H9 (cell line): Measurements from ENCODE around the gene IQGAP2. TPM values are rescaled to one million over a fixed set of nuclear protein-coding genes. Genes with fewer than 3 reads are reported as not detected.

Source experiments
- DNase-seq: peaks from one replicate; pipeline ENCODE4 v3.0.0-alpha.2; 2017
- H2AFZ ChIP-seq: one replicate; pipeline ENCODE4 v1.6.1; 2013; ENCODE audit warnings: mild to moderate bottlenecking, low read length, control low read depth, moderate library complexity
- H2AK5ac ChIP-seq: 2 replicates; pipeline ENCODE4 v1.6.1; 2013; ENCODE audit warnings: low read length, control low read depth, mixed read lengths; ENCODE audit not compliant: insufficient read length
- H2BK120ac ChIP-seq: one replicate; pipeline ENCODE4 v1.6.1; 2013; ENCODE audit warnings: low read depth, mild to moderate bottlenecking, low read length, control low read depth, inconsistent platforms; ENCODE audit not compliant: poor library complexity, severe bottlenecking
- H2BK12ac ChIP-seq: 2 replicates; pipeline ENCODE4 v1.6.1; 2013; ENCODE audit warnings: low read length, control low read depth, mixed read lengths, low read depth; ENCODE audit not compliant: insufficient read length
- H2BK15ac ChIP-seq: 2 replicates; pipeline ENCODE4 v1.6.1; 2013; ENCODE audit warnings: low read depth, low read length, control low read depth
- H2BK20ac ChIP-seq: one replicate; pipeline ENCODE4 v1.6.1; 2013; ENCODE audit warnings: low read depth, mild to moderate bottlenecking, low read length, control low read depth, inconsistent platforms; ENCODE audit not compliant: poor library complexity, severe bottlenecking
- H2BK5ac ChIP-seq: 2 replicates; pipeline ENCODE4 v1.6.1; 2013; ENCODE audit warnings: low read length, control low read depth, mixed read lengths; ENCODE audit not compliant: insufficient read length
- H3K14ac ChIP-seq: 2 replicates; pipeline ENCODE4 v1.6.1; 2013; ENCODE audit warnings: low read length, control low read depth; ENCODE audit not compliant: insufficient read depth
- H3K18ac ChIP-seq: 2 replicates; pipeline ENCODE4 v1.6.1; 2013; ENCODE audit warnings: low read depth, mild to moderate bottlenecking, mixed read lengths, low read length, control low read depth; ENCODE audit not compliant: insufficient read length
- H3K23ac ChIP-seq: 2 replicates; pipeline ENCODE4 v1.6.1; 2013; ENCODE audit warnings: low read length, control low read depth, mixed read lengths, low read depth; ENCODE audit not compliant: insufficient read length
- H3K23me2 ChIP-seq: 2 replicates; pipeline ENCODE4 v1.6.1; 2013; ENCODE audit warnings: low read depth, mild to moderate bottlenecking, mixed read lengths, low read length, control low read depth; ENCODE audit not compliant: insufficient read length, poor library complexity, severe bottlenecking
- H3K27ac ChIP-seq: 2 replicates; pipeline ENCODE4 v1.5.1; 2013; ENCODE audit warnings: low read length, control low read depth, mixed read lengths, low read depth; ENCODE audit not compliant: insufficient read length
- H3K27me3 ChIP-seq: 2 replicates; pipeline ENCODE4 v1.6.1; 2013; ENCODE audit warnings: low read length, control low read depth, inconsistent platforms; ENCODE audit not compliant: insufficient read depth
- H3K4ac ChIP-seq: 2 replicates; pipeline ENCODE4 v1.6.1; 2013; ENCODE audit warnings: low read depth, mild to moderate bottlenecking, control low read depth, inconsistent platforms, low read length, moderate library complexity
- H3K4me1 ChIP-seq: 2 replicates; pipeline ENCODE4 v1.6.1; 2013; ENCODE audit warnings: low read length, control low read depth, inconsistent platforms; ENCODE audit not compliant: insufficient read depth
- H3K4me2 ChIP-seq: 2 replicates; pipeline ENCODE4 v1.6.1; 2013; ENCODE audit warnings: low read length, control low read depth, mixed read lengths; ENCODE audit not compliant: insufficient read length, insufficient read depth
- H3K56ac ChIP-seq: 2 replicates; pipeline ENCODE4 v1.6.1; 2013; ENCODE audit warnings: low read depth, mild to moderate bottlenecking, mixed read lengths, low read length, control low read depth; ENCODE audit not compliant: insufficient read length
- H3K79me1 ChIP-seq: 2 replicates; pipeline ENCODE4 v1.6.1; 2013; ENCODE audit warnings: low read depth, mild to moderate bottlenecking, moderate library complexity, low read length, control low read depth, inconsistent platforms; ENCODE audit not compliant: insufficient read depth, poor library complexity, severe bottlenecking
- H3K79me2 ChIP-seq: 2 replicates; pipeline ENCODE4 v1.6.1; 2013; ENCODE audit warnings: low read length, control low read depth, inconsistent platforms; ENCODE audit not compliant: insufficient read depth
- H3K9ac ChIP-seq: 2 replicates; pipeline ENCODE4 v1.6.1; 2013; ENCODE audit warnings: low read length, control low read depth, mixed read lengths; ENCODE audit not compliant: insufficient read length; ENCODE audit errors: extremely low read depth
- H3K9me3 ChIP-seq: one replicate; pipeline ENCODE4 v1.6.1; 2013; ENCODE audit warnings: low read depth, low read length, inconsistent platforms; ENCODE audit not compliant: control insufficient read depth
- H3T11ph ChIP-seq: one replicate; pipeline ENCODE4 v1.6.1; 2013; ENCODE audit warnings: mild to moderate bottlenecking, low read length, control low read depth, inconsistent platforms
- H4K20me1 ChIP-seq: one replicate; pipeline ENCODE4 v1.6.1; 2013; ENCODE audit not compliant: control insufficient read depth, insufficient read length, insufficient read depth
- H4K5ac ChIP-seq: 2 replicates; pipeline ENCODE4 v1.6.1; 2013; ENCODE audit warnings: low read depth, mild to moderate bottlenecking, mixed read lengths, low read length, control low read depth; ENCODE audit not compliant: insufficient read length
- H4K8ac ChIP-seq: replicated peaks from 2 replicates; pipeline ENCODE4 v1.6.1; 2013; ENCODE audit warnings: low read length, control low read depth, mixed read lengths, low read depth; ENCODE audit not compliant: insufficient read length
- H4K91ac ChIP-seq: 2 replicates; pipeline ENCODE4 v1.6.1; 2013; ENCODE audit warnings: low read depth, mild to moderate bottlenecking, moderate library complexity, mixed read lengths, low read length, control low read depth; ENCODE audit not compliant: insufficient read length
- H3K27ac Mint-ChIP-seq, 3 experiments: 2 replicates in 2 of 3; 3 replicates in 1 of 3; pipeline ENCODE4 v1.8.0; 2020 to 2021; ENCODE audit warnings: mixed read lengths in 3 of 3, mild to moderate bottlenecking in 1 of 3, moderate library complexity in 1 of 3
- H3K27me3 Mint-ChIP-seq: 2 replicates; pipeline ENCODE4 v1.8.0; 2021; ENCODE audit warnings: low read depth, mild to moderate bottlenecking, moderate library complexity, mixed read lengths
- H3K36me3 Mint-ChIP-seq, 3 experiments: 2 replicates in 2 of 3; 3 replicates in 1 of 3; pipeline ENCODE4 v1.8.0; 2020 to 2021; ENCODE audit warnings: low read depth in 3 of 3, mixed read lengths in 3 of 3; ENCODE audit not compliant: insufficient read depth in 1 of 3
- H3K4me1 Mint-ChIP-seq, 2 experiments: 2 replicates each; pipeline ENCODE4 v1.8.0; 2020; ENCODE audit warnings: mixed read lengths in 2 of 2
- H3K4me3 Mint-ChIP-seq, 2 experiments: 2 replicates in 1 of 2; 3 replicates in 1 of 2; pipeline ENCODE4 v1.8.0; 2020 to 2021; ENCODE audit warnings: mild to moderate bottlenecking in 2 of 2, mixed read lengths in 2 of 2, moderate library complexity in 1 of 2
- H3K9me3 Mint-ChIP-seq, 2 experiments: 2 replicates in 1 of 2; 3 replicates in 1 of 2; pipeline ENCODE4 v1.8.0; 2020; ENCODE audit warnings: mild to moderate bottlenecking in 2 of 2, mixed read lengths in 2 of 2, moderate library complexity in 1 of 2
- CTCF ChIP-seq: fragments of 200-600 bp; sonication (generic); conservative IDR thresholded peaks from 3 replicates; pipeline ENCODE4 v1.8.0; 2021; ENCODE audit warnings: antibody characterized with exemption, mild to moderate bottlenecking
- WGBS: extraction: QIAGEN DNeasy Blood & Tissue Kit; methylation state at CpG from one replicate; pipeline ENCODE4 v1.1.7; 2013; ENCODE audit warnings: missing lambda C conversion rate, low lambda C conversion rate, mixed read lengths; ENCODE audit not compliant: insufficient read length; ENCODE audit errors: extremely low coverage; 5-methylcytosine and 5-hydroxymethylcytosine counted together
- total RNA-seq: library from RNA; stranded (reverse); gene quantifications from 2 replicates; pipeline ENCODE4 v1.2.1, GENCODE V29; 2021

Gene IQGAP2
- total RNA-seq, 1 experiment from 2014 or later: 22.5 TPM

- H3K27me3 ChIP-seq: no peaks in the 10 kb centered on the region
Observed at GRCh38 chr5:76469656-76470290, 66.7 kb downstream of the IQGAP2 start.

More at GRCh38 chr5:76469656-76470290, 66.7 kb downstream of the IQGAP2 start:
- Histone ChIP-seq H2AFZ (no peak overlapping the region), H3K4me1 (peaks cover 6% of the 10 kb centered on the region), H2BK20ac (no peak overlapping the region), H4K8ac (no peak overlapping the region), H2AK5ac (no peak overlapping the region), H3K9me3 (no peaks in the 10 kb centered on the region), H3K9ac (no peak overlapping the region), H2BK5ac (no peak overlapping the region), H3K56ac (no peak overlapping the region), H3K14ac (no peak overlapping the region), H4K91ac (no peak overlapping the region), H3K23me2 (no peaks in the 10 kb centered on the region), H3K4ac (no peak overlapping the region), H3K4me2 (no peak overlapping the region), H3K79me2 (no peaks in the 10 kb centered on the region; the same call in 1 of the 2 replicates), H3K79me1 (no peaks in the 10 kb centered on the region), H2BK120ac (no peak overlapping the region), H3T11ph (no peak overlapping the region), H3K23ac (no peak overlapping the region), H4K20me1 (peaks cover 2% of the 10 kb centered on the region), H3K18ac (no peak overlapping the region), H3K27ac (no peak overlapping the region), H2BK12ac (no peak overlapping the region), H4K5ac (no peak overlapping the region), H2BK15ac (no peak overlapping the region)
- no CpG with 5 or more reads among the region's 3 CpGs for WGBS
- Mint-ChIP-seq H3K36me3 (peaks cover 13 to 18% (median 17%) of the 10 kb centered on the region in 3 experiments; a peak in 6 of 7 replicates), H3K9me3 (peaks cover 8 to 11% of the 10 kb centered on the region in 2 experiments), H3K27me3 (no peaks in the 10 kb centered on the region), H3K4me3 (no peak overlapping the region), H3K4me1 (peaks cover 10 to 14% of the 10 kb centered on the region in 2 experiments), H3K27ac (peak overlapping the region in 1 of 3 experiments; percentile 20; a peak in 1 of 7 replicates)
- TF ChIP-seq CTCF: no peak
- DNase-seq: no peak
